ENCODE data around the gene PDZRN3. TPM values are rescaled to one million over a fixed set of nuclear protein-coding genes. Genes with fewer than 3 reads are reported as not detected.

The PDZRN3 gene
- polyA plus RNA-seq, 1 of the 3 experiments (the other 2 are of a cell fraction): 10.3 TPM

DNA sequence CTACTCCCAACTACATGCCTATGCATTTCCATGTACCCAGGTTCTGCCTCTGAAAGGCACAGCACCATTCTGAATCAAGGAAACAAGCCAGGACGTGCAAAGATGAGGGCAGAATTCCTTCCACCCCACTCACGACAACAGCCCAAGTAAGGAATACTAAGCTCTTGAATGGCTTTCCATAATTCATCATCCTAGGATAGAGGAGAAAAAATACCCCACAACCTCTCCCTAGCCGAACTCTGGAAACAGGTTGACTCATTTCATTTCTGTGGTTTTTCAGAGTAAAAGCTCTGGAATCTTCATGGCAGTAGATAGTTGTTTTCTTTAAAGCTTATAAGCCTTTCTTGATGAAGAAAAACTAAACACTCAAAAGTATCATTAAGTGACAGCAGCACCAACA is 77.8 kb downstream of the PDZRN3 start:
- peaks cover 0 to 10% of the 10 kb centered on the region in 2 experiments for H3K36me3 ChIP-seq (replicated peaks in 1 of 2; ENCODE audit: control insufficient read depth in 1 of 2, insufficient read depth in 2 of 2, low read length in 1 of 2)
- peak overlapping the region; percentile 57; the same call in 1 of the 2 replicates for H3K9ac ChIP-seq
- peaks cover 20 to 39% of the 10 kb centered on the region in 2 experiments for H3K4me1 ChIP-seq (ENCODE audit: control insufficient read depth in 1 of 2, insufficient read depth in 2 of 2, low read depth in 1 of 2, low read length in 1 of 2)
- H3K9me2 ChIP-seq: no peaks in the 10 kb centered on the region
- H3K9me3 ChIP-seq: no peaks in the 10 kb centered on the region
- H3K27ac ChIP-seq (ENCODE audit: low read depth in 2 of 2, low read length in 1 of 2): peak overlapping the region; percentile 88 to 95
- no peaks in the 10 kb centered on the region for H4K20me1 ChIP-seq (ENCODE audit: insufficient read depth)
- H3K79me2 ChIP-seq (ENCODE audit: insufficient read depth): peaks cover 74% of the 10 kb centered on the region
- ChIA-PET CTCF (interaction anchor here (0.6 to 1.3 kb wide), 4 partner anchors 44 to 1645 kb away, joined by 3 to 4 read pairs (median 3); no protein-coding TSS in a partner anchor), POLR2A (no interaction called here)
- H3K4me3 ChIP-seq (ENCODE audit: low read depth in 2 of 2, low read length in 1 of 2): no peak overlapping the region; a peak in 1 of 4 replicates
- peak overlapping the region; percentile 82 for H3K4me2 ChIP-seq
- WGBS (ENCODE audit: low lambda C conversion rate): 10% methylated on average over 3 of the region's 3 CpGs
- H2AFZ ChIP-seq (ENCODE audit: low read depth): no peak overlapping the region
- H3K27me3 ChIP-seq (ENCODE audit: insufficient read depth): no peaks in the 10 kb centered on the region
- DNase-seq: no peak
- H3F3A ChIP-seq (replicated peaks; ENCODE audit: insufficient read depth): peaks cover 41% of the 10 kb centered on the region
- TF ChIP-seq, protein P1, sequence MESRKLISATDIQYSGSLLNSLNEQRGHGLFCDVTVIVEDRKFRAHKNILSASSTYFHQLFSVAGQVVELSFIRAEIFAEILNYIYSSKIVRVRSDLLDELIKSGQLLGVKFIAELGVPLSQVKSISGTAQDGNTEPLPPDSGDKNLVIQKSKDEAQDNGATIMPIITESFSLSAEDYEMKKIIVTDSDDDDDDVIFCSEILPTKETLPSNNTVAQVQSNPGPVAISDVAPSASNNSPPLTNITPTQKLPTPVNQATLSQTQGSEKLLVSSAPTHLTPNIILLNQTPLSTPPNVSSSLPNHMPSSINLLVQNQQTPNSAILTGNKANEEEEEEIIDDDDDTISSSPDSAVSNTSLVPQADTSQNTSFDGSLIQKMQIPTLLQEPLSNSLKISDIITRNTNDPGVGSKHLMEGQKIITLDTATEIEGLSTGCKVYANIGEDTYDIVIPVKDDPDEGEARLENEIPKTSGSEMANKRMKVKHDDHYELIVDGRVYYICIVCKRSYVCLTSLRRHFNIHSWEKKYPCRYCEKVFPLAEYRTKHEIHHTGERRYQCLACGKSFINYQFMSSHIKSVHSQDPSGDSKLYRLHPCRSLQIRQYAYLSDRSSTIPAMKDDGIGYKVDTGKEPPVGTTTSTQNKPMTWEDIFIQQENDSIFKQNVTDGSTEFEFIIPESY (IDR thresholded peaks at IDR 0.05; ENCODE audit: borderline replicate concordance, low read depth): no peak
- TF ChIP-seq, protein P2, sequence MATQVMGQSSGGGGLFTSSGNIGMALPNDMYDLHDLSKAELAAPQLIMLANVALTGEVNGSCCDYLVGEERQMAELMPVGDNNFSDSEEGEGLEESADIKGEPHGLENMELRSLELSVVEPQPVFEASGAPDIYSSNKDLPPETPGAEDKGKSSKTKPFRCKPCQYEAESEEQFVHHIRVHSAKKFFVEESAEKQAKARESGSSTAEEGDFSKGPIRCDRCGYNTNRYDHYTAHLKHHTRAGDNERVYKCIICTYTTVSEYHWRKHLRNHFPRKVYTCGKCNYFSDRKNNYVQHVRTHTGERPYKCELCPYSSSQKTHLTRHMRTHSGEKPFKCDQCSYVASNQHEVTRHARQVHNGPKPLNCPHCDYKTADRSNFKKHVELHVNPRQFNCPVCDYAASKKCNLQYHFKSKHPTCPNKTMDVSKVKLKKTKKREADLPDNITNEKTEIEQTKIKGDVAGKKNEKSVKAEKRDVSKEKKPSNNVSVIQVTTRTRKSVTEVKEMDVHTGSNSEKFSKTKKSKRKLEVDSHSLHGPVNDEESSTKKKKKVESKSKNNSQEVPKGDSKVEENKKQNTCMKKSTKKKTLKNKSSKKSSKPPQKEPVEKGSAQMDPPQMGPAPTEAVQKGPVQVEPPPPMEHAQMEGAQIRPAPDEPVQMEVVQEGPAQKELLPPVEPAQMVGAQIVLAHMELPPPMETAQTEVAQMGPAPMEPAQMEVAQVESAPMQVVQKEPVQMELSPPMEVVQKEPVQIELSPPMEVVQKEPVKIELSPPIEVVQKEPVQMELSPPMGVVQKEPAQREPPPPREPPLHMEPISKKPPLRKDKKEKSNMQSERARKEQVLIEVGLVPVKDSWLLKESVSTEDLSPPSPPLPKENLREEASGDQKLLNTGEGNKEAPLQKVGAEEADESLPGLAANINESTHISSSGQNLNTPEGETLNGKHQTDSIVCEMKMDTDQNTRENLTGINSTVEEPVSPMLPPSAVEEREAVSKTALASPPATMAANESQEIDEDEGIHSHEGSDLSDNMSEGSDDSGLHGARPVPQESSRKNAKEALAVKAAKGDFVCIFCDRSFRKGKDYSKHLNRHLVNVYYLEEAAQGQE (IDR thresholded peaks at IDR 0.05; ENCODE audit: low read depth, low read length): peak; percentile 72
- TF ChIP-seq MEF2A (IDR thresholded peaks at IDR 0.05; ENCODE audit: borderline replicate concordance, low read depth) (no peak), SMC3 (IDR thresholded peaks at IDR 0.05; ENCODE audit: low read depth, low read length) (no peak), EP300 (IDR thresholded peaks at IDR 0.05; ENCODE audit: borderline replicate concordance in 1 of 2, low read depth in 1 of 2, low read length in 1 of 2) (peak; percentile 18 to 85; a peak in 1 of 4 replicates), MXI1 (IDR thresholded peaks at IDR 0.05; ENCODE audit: low read depth, low read length) (no peak), FOXM1 (IDR thresholded peaks at IDR 0.05; ENCODE audit: low read depth) (no peak; the same call in 1 of the 2 replicates), GATA2 (CRISPR knock-in tag; IDR thresholded peaks at IDR 0.05) (no peak), RFX5 (IDR thresholded peaks at IDR 0.05; ENCODE audit: low read length) (no peak), TEAD4 (IDR thresholded peaks at IDR 0.05; ENCODE audit: borderline replicate concordance, insufficient read depth) (peak; percentile 63; the same call in 1 of the 2 replicates), TAF1 (IDR thresholded peaks at IDR 0.05; ENCODE audit: borderline replicate concordance, low read depth, low read length) (no peak), ELF1 (IDR thresholded peaks at IDR 0.05) (no peak), FOSL2 (IDR thresholded peaks at IDR 0.05; ENCODE audit: borderline replicate concordance, low read depth) (peak; percentile 88), CHD2 (IDR thresholded peaks at IDR 0.05; ENCODE audit: low read length, partially characterized antibody) (no peak), POLR2AphosphoS5 (IDR thresholded peaks at IDR 0.05; ENCODE audit: low read depth, low read length) (0 out of 2 replicates have a peak, but pooled peaks have one; percentile 26), RXRA (IDR thresholded peaks at IDR 0.05; ENCODE audit: borderline replicate concordance, low read depth) (0 out of 2 replicates have a peak, but pooled peaks have one; percentile 15), FOXJ3 (CRISPR knock-in tag; IDR thresholded peaks at IDR 0.05) (no peak), GABPA (IDR thresholded peaks at IDR 0.05; ENCODE audit: low read depth) (no peak), NFIC (IDR thresholded peaks at IDR 0.05; ENCODE audit: borderline replicate concordance) (peak; percentile 58; the same call in 1 of the 2 replicates), RCOR1 (IDR thresholded peaks at IDR 0.05; ENCODE audit: low read length) (no peak), JUND (IDR thresholded peaks at IDR 0.05) (peak; percentile 83), SIN3A (IDR thresholded peaks at IDR 0.05; ENCODE audit: borderline replicate concordance, low read depth, low read length) (no peak), YY1 (IDR thresholded peaks at IDR 0.05; ENCODE audit: low read depth) (no peak; the same call in 1 of the 2 replicates)
- TF ChIP-seq, protein P3, sequence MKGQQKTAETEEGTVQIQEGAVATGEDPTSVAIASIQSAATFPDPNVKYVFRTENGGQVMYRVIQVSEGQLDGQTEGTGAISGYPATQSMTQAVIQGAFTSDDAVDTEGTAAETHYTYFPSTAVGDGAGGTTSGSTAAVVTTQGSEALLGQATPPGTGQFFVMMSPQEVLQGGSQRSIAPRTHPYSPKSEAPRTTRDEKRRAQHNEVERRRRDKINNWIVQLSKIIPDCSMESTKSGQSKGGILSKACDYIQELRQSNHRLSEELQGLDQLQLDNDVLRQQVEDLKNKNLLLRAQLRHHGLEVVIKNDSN (IDR thresholded peaks at IDR 0.05; ENCODE audit: borderline replicate concordance, low read depth): no peak
- TF ChIP-seq, protein P4, sequence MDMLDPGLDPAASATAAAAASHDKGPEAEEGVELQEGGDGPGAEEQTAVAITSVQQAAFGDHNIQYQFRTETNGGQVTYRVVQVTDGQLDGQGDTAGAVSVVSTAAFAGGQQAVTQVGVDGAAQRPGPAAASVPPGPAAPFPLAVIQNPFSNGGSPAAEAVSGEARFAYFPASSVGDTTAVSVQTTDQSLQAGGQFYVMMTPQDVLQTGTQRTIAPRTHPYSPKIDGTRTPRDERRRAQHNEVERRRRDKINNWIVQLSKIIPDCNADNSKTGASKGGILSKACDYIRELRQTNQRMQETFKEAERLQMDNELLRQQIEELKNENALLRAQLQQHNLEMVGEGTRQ (IDR thresholded peaks at IDR 0.05; ENCODE audit: borderline replicate concordance, low read depth, low read length): no peak
- TF ChIP-seq, protein P5, sequence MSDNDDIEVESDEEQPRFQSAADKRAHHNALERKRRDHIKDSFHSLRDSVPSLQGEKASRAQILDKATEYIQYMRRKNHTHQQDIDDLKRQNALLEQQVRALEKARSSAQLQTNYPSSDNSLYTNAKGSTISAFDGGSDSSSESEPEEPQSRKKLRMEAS (IDR thresholded peaks at IDR 0.05; ENCODE audit: low read depth): peak; percentile 12; the same call in 1 of the 2 replicates
- TF ChIP-seq, protein P6, sequence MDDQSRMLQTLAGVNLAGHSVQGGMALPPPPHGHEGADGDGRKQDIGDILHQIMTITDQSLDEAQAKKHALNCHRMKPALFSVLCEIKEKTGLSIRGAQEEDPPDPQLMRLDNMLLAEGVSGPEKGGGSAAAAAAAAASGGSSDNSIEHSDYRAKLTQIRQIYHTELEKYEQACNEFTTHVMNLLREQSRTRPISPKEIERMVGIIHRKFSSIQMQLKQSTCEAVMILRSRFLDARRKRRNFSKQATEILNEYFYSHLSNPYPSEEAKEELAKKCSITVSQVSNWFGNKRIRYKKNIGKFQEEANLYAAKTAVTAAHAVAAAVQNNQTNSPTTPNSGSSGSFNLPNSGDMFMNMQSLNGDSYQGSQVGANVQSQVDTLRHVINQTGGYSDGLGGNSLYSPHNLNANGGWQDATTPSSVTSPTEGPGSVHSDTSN (IDR thresholded peaks at IDR 0.05): peak; percentile 78

Data from SK-N-SH (cell line).